Measurements from ENCODE around the gene LUC7L2. TPM values are rescaled to one million over a fixed set of nuclear protein-coding genes. Genes with fewer than 3 reads are reported as not detected.

Gene LUC7L2
- total RNA-seq, 1 experiment from 2014 or later, result 81.2 TPM

GRCh38 chr7:139389774-139390173 is 30.1 kb downstream of the LUC7L2 start:
- no peak overlapping the region for H2BK20ac ChIP-seq (ENCODE audit: low read depth, low read length, poor library complexity, severe bottlenecking)
- no peak overlapping the region for H2BK120ac ChIP-seq (ENCODE audit: low read depth, low read length, poor library complexity, severe bottlenecking)
- no peak overlapping the region for H3K4me3 Mint-ChIP-seq
- H2BK12ac ChIP-seq (ENCODE audit: insufficient read length, low read depth, low read length), result no peak overlapping the region
- no peak overlapping the region for H2AK5ac ChIP-seq (ENCODE audit: insufficient read length, low read length)
- H3T11ph ChIP-seq (ENCODE audit: low read length), result no peak overlapping the region
- no peak overlapping the region for H3K23ac ChIP-seq (ENCODE audit: insufficient read length, low read depth, low read length)
- H3K56ac ChIP-seq (ENCODE audit: insufficient read length, low read depth, low read length), result no peak overlapping the region
- H4K91ac ChIP-seq (ENCODE audit: insufficient read length, low read depth, low read length), result no peak overlapping the region
- no peak overlapping the region for H3K4me2 ChIP-seq (ENCODE audit: insufficient read depth, insufficient read length, low read length)
- H3K9ac ChIP-seq (ENCODE audit: extremely low read depth, insufficient read length, low read length), result no peak overlapping the region
- H4K8ac ChIP-seq (replicated peaks; ENCODE audit: insufficient read length, low read depth, low read length), result no peak overlapping the region
- no peaks in the 10 kb centered on the region for H3K4me1 Mint-ChIP-seq
- no peak for DNase-seq
- H3K9me3 ChIP-seq (ENCODE audit: control insufficient read depth, low read depth, low read length), result no peaks in the 10 kb centered on the region
- no peaks in the 10 kb centered on the region for H3K23me2 ChIP-seq (ENCODE audit: insufficient read length, low read depth, low read length, poor library complexity, severe bottlenecking)
- H3K4me1 ChIP-seq (ENCODE audit: insufficient read depth, low read length), result no peaks in the 10 kb centered on the region
- H3K9me3 Mint-ChIP-seq, result no peaks in the 10 kb centered on the region
- no peak overlapping the region for H4K5ac ChIP-seq (ENCODE audit: insufficient read length, low read depth, low read length)
- WGBS (ENCODE audit: extremely low coverage, insufficient read length, low lambda C conversion rate), result no CpG with 5 or more reads among the region's 2 CpGs
- H3K27me3 ChIP-seq (ENCODE audit: insufficient read depth, low read length), result no peaks in the 10 kb centered on the region
- no peaks in the 10 kb centered on the region for H3K79me2 ChIP-seq (ENCODE audit: insufficient read depth, low read length)
- H2AFZ ChIP-seq (ENCODE audit: low read length), result no peak overlapping the region
- no peaks in the 10 kb centered on the region for H3K27me3 Mint-ChIP-seq (ENCODE audit: low read depth)
- peak overlapping the region in 1 of 3 experiments; percentile 49; a peak in 1 of 7 replicates for H3K27ac Mint-ChIP-seq
- H2BK15ac ChIP-seq (ENCODE audit: low read depth, low read length), result no peak overlapping the region
- H4K20me1 ChIP-seq (ENCODE audit: control insufficient read depth, insufficient read depth, insufficient read length), result no peaks in the 10 kb centered on the region
- no peak for TF ChIP-seq CTCF (conservative IDR thresholded peaks at IDR 0.05)
- H3K79me1 ChIP-seq (ENCODE audit: insufficient read depth, low read depth, low read length, poor library complexity, severe bottlenecking), result peaks cover 2% of the 10 kb centered on the region
- H2BK5ac ChIP-seq (ENCODE audit: insufficient read length, low read length), result no peak overlapping the region
- H3K4ac ChIP-seq (ENCODE audit: low read depth, low read length), result no peak overlapping the region
- H3K27ac ChIP-seq (ENCODE audit: insufficient read length, low read depth, low read length), result no peak overlapping the region
- peaks cover 27 to 61% (median 58%) of the 10 kb centered on the region in 3 experiments; a peak in 6 of 7 replicates for H3K36me3 Mint-ChIP-seq (ENCODE audit: insufficient read depth in 1 of 3, low read depth in 3 of 3)
- H3K18ac ChIP-seq (ENCODE audit: insufficient read length, low read depth, low read length), result no peak overlapping the region
- H3K14ac ChIP-seq (ENCODE audit: insufficient read depth, low read length), result no peak overlapping the region
